Stimulated activated CD4-positive, alpha-beta T cell treated with anti-CD3 and anti-CD28 coated beads, Interleukin-12 subunit alpha, Interleukin-12 subunit beta, amount 100 ng/mL, for 4 hours (primary cell): Measurements from ENCODE around the gene MAT2B.

Experiments
- DNase-seq: peaks from one replicate; pipeline ENCODE4 v3.0.0-alpha.2; 2020

The MAT2B gene

GRCh38 chr5:163505368-163506094 lies at the start of gene MAT2B:
MAT2B (plus strand) TSS chr5:163505619; CDS start chr5:163505687, 68 bp downstream.
- peak; percentile 92 for DNase-seq

- DNase-seq = no peak
These were observed 49.3 kb upstream of the MAT2B start for GRCh38 chr5:163456029-163456589.

GRCh38 chr5:163456840-163457239 lies 48.6 kb upstream of the MAT2B start:
- no peak for DNase-seq

- no peak for DNase-seq
These were observed 46.5 kb upstream of the MAT2B start for GRCh38 chr5:163458778-163459385.

GRCh38 chr5:163459462-163459818 lies 46.0 kb upstream of the MAT2B start:
- DNase-seq = no peak

GRCh38 chr5:163459819-163460561 lies 45.4 kb upstream of the MAT2B start, which contains the start of gene NUDCD2:
NUDCD2 (minus strand) TSS chr5:163460102; CDS start chr5:163460050, 52 bp downstream.
- peak; percentile 95 for DNase-seq

GRCh38 chr5:163460562-163461171 lies 44.8 kb upstream of the MAT2B start, which contains the start of gene HMMR:
HMMR (plus strand) TSS chr5:163460632; CDS start chr5:163460693, 61 bp downstream.
- no peak for DNase-seq

GRCh38 chr5:163463063-163463435 lies 42.4 kb upstream of the MAT2B start:
- no peak for DNase-seq

- DNase-seq = no peak
These were observed 37.7 kb upstream of the MAT2B start for GRCh38 chr5:163467682-163468081.

GRCh38 chr5:163473635-163474243 lies 31.7 kb upstream of the MAT2B start:
- DNase-seq = no peak

- DNase-seq = no peak
These were observed 30.0 kb upstream of the MAT2B start for GRCh38 chr5:163475411-163475810.

- DNase-seq = no peak
These were observed 27.1 kb upstream of the MAT2B start for GRCh38 chr5:163478126-163478981.

- no peak for DNase-seq
These were observed 26.5 kb upstream of the MAT2B start for GRCh38 chr5:163478982-163479271.

- no peak for DNase-seq
These were observed 16.2 kb upstream of the MAT2B start for GRCh38 chr5:163489055-163489744.

GRCh38 chr5:163489745-163490075 lies 15.7 kb upstream of the MAT2B start:
- no peak for DNase-seq

- DNase-seq = no peak
These were observed 9.1 kb upstream of the MAT2B start for GRCh38 chr5:163496286-163496685.

- no peak for DNase-seq
These were observed 8.1 kb upstream of the MAT2B start for GRCh38 chr5:163497315-163497714.

- DNase-seq = no peak
These were observed 6.5 kb upstream of the MAT2B start for GRCh38 chr5:163498886-163499285.

- DNase-seq = no peak
These were observed 2.9 kb upstream of the MAT2B start for GRCh38 chr5:163502521-163502920.

- no peak for DNase-seq
These were observed 2.0 kb upstream of the MAT2B start for GRCh38 chr5:163503106-163504078.
